Measurements from ENCODE around the gene RMDN3. TPM values are rescaled to one million over a fixed set of nuclear protein-coding genes. Genes with fewer than 3 reads are reported as not detected.

Gene RMDN3
- total and polyA plus RNA-seq, 2 of the 13 experiments (the other 11 are each of a cell fraction or from before 2014, with no cell fraction given): 16.8 to 19.5 TPM

GRCh38 chr15:40799523-40799922 is 44.5 kb upstream of the RMDN3 start:
- H3K27ac ChIP-seq (ENCODE audit: extremely low read length, insufficient read depth, low read length): no peak overlapping the region
- peaks cover 36% of the 10 kb centered on the region for H3K4me1 ChIP-seq (ENCODE audit: insufficient read depth, low read length)
- no peak overlapping the region for H3K9ac ChIP-seq (ENCODE audit: insufficient read depth, low read depth, low read length)
- FAIRE-seq: no peak
- no peaks in the 10 kb centered on the region for H3K27me3 ChIP-seq (ENCODE audit: control insufficient read depth in 1 of 2, insufficient read depth in 2 of 2, low read length in 2 of 2)
- no peak overlapping the region for H3K4me3 ChIP-seq (replicated peaks in 1 of 3; ENCODE audit: insufficient read depth in 1 of 3, low read depth in 2 of 3, low read length in 3 of 3)
- peaks cover 5% of the 10 kb centered on the region for H3K79me2 ChIP-seq (ENCODE audit: insufficient read depth, low read length)
- DNase-seq (ENCODE audit: low spot score): no peak
- POLR2A ChIA-PET: no interaction called here
- TF ChIP-seq ZNF329 (CRISPR knock-in tag; IDR thresholded peaks at IDR 0.05; ENCODE audit: low read depth) (no peak), GABPA (IDR thresholded peaks at IDR 0.05; ENCODE audit: low read depth, low read length) (no peak), GABPA (CRISPR knock-in tag; IDR thresholded peaks at IDR 0.05; ENCODE audit: low read depth) (no peak), REXO4 (CRISPR knock-in tag; IDR thresholded peaks at IDR 0.05; ENCODE audit: borderline replicate concordance) (no peak), ZNF7 (CRISPR knock-in tag; IDR thresholded peaks at IDR 0.05) (no peak), ZGPAT (CRISPR knock-in tag; IDR thresholded peaks at IDR 0.05) (no peak), FOXJ3 (CRISPR knock-in tag; IDR thresholded peaks at IDR 0.05; ENCODE audit: borderline replicate concordance) (no peak), IRF2 (CRISPR knock-in tag; IDR thresholded peaks at IDR 0.05) (no peak), ONECUT2 (CRISPR knock-in tag; IDR thresholded peaks at IDR 0.05) (no peak)
- in situ Hi-C loops (cut with HindIII; ENCODE audit: extremely low pct_ligation_motif_present, low pct_unique_long_range_greater_than_20kb) (no loop called here), intact Hi-C loops (cut with micrococcal nuclease; ENCODE audit: unreplicated experiment) (no loop called here)
- no peak overlapping the region for H3K4me2 ChIP-seq (ENCODE audit: low read depth, low read length)
- no peak for ATAC-seq
- CTCF ChIA-PET (ENCODE audit: low intra/inter-chr PET ratio, low total read pairs): no interaction called here
- H4K20me1 ChIP-seq (ENCODE audit: insufficient read depth, low read length): no peaks in the 10 kb centered on the region
- H2AFZ ChIP-seq (ENCODE audit: low read length): no peak overlapping the region
- H3K9me3 ChIP-seq (ENCODE audit: low read length): no peaks in the 10 kb centered on the region
- no peaks in the 10 kb centered on the region; a peak in 1 of 5 replicates for H3K36me3 ChIP-seq (replicated peaks in 1 of 2; ENCODE audit: control insufficient read depth in 1 of 2, insufficient read depth in 2 of 2, low read length in 2 of 2)
- WGBS (ENCODE audit: low lambda C conversion rate): 98% methylated on average over 3 of the region's 3 CpGs
- BruUV-seq (replicated peaks): no TSS peak

- H3K79me2 ChIP-seq (ENCODE audit: insufficient read depth, low read length): peaks cover 17% of the 10 kb centered on the region
- H3K9ac ChIP-seq (ENCODE audit: insufficient read depth, low read depth, low read length): no peak overlapping the region
- DNase-seq (ENCODE audit: low spot score): no peak
- in situ Hi-C loops (cut with HindIII; ENCODE audit: extremely low pct_ligation_motif_present, low pct_unique_long_range_greater_than_20kb) (no loop called here), intact Hi-C loops (cut with micrococcal nuclease; ENCODE audit: unreplicated experiment) (no loop called here)
- H3K4me3 ChIP-seq (replicated peaks in 1 of 3; ENCODE audit: insufficient read depth in 1 of 3, low read depth in 2 of 3, low read length in 3 of 3): no peak overlapping the region
- peaks cover 0 to 4% of the 10 kb centered on the region in 2 experiments; a peak in 1 of 5 replicates for H3K36me3 ChIP-seq (replicated peaks in 1 of 2; ENCODE audit: control insufficient read depth in 1 of 2, insufficient read depth in 2 of 2, low read length in 2 of 2)
- no peak for ATAC-seq
- TF ChIP-seq, protein P1, sequence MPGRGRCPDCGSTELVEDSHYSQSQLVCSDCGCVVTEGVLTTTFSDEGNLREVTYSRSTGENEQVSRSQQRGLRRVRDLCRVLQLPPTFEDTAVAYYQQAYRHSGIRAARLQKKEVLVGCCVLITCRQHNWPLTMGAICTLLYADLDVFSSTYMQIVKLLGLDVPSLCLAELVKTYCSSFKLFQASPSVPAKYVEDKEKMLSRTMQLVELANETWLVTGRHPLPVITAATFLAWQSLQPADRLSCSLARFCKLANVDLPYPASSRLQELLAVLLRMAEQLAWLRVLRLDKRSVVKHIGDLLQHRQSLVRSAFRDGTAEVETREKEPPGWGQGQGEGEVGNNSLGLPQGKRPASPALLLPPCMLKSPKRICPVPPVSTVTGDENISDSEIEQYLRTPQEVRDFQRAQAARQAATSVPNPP (CRISPR knock-in tag; IDR thresholded peaks at IDR 0.05): no peak
- ChIA-PET POLR2A (interaction anchor here (1.1 to 1.3 kb wide), 2 partner anchors 11 to 33 kb away, joined by 3 read pairs; partner anchors contain the start of genes DNAJC17, GCHFR and ZFYVE19), CTCF (ENCODE audit: low intra/inter-chr PET ratio, low total read pairs) (no interaction called here)
- H3K4me1 ChIP-seq (ENCODE audit: insufficient read depth, low read length): peaks cover 49% of the 10 kb centered on the region
- no TSS peak for BruUV-seq (replicated peaks)
- no peaks in the 10 kb centered on the region for H3K27me3 ChIP-seq (ENCODE audit: control insufficient read depth in 1 of 2, insufficient read depth in 2 of 2, low read length in 2 of 2)
- no peak overlapping the region for H2AFZ ChIP-seq (ENCODE audit: low read length)
- H3K4me2 ChIP-seq (ENCODE audit: low read depth, low read length): no peak overlapping the region
- H4K20me1 ChIP-seq (ENCODE audit: insufficient read depth, low read length): no peaks in the 10 kb centered on the region
- peak overlapping the region; percentile 29 for H3K27ac ChIP-seq (ENCODE audit: extremely low read length, insufficient read depth, low read length)
- no peaks in the 10 kb centered on the region for H3K9me3 ChIP-seq (ENCODE audit: low read length)
- FAIRE-seq: no peak
- WGBS (ENCODE audit: low lambda C conversion rate): 92% methylated on average over 5 of the region's 5 CpGs
Observed at GRCh38 chr15:40796512-40796911, 41.5 kb upstream of the RMDN3 start.

Measured in HepG2 (cell line).